GM12875 (cell line): ENCODE measurements around the gene FCGR3A.

Experiments used
- H3K4me3 ChIP-seq: one replicate; pipeline ENCODE4 v1.5.1; 2011; ENCODE audit warnings: low read depth, low read length, control low read depth
- TF ChIP-seq, protein P1 (sequence below): IDR thresholded peaks from 2 replicates; pipeline ENCODE4 v1.5.1; 2011; ENCODE audit warnings: low read depth, mild to moderate bottlenecking, control low read depth, inconsistent platforms, low read length, moderate library complexity, borderline replicate concordance; ENCODE audit not compliant: insufficient read depth

FCGR3A gene

DNA sequence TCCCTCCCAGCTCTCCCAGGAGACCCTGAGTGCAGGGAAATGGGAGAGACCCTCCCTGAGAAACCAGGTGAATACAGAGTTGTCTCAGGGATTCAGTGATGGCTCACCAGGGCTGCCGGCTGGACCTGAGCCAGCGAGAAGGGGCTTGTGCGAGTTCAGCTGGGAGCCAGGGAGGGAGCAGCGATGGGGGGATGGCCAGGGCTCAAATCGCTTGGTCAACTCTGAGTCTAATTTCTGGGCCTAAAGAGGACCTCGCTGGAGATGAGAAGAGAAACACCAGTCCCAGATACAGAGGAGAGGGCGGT, 37.9 kb downstream of the FCGR3A start:
- TF ChIP-seq, protein P1, sequence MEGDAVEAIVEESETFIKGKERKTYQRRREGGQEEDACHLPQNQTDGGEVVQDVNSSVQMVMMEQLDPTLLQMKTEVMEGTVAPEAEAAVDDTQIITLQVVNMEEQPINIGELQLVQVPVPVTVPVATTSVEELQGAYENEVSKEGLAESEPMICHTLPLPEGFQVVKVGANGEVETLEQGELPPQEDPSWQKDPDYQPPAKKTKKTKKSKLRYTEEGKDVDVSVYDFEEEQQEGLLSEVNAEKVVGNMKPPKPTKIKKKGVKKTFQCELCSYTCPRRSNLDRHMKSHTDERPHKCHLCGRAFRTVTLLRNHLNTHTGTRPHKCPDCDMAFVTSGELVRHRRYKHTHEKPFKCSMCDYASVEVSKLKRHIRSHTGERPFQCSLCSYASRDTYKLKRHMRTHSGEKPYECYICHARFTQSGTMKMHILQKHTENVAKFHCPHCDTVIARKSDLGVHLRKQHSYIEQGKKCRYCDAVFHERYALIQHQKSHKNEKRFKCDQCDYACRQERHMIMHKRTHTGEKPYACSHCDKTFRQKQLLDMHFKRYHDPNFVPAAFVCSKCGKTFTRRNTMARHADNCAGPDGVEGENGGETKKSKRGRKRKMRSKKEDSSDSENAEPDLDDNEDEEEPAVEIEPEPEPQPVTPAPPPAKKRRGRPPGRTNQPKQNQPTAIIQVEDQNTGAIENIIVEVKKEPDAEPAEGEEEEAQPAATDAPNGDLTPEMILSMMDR, result no peak
- no peak overlapping the region for H3K4me3 ChIP-seq

DNA sequence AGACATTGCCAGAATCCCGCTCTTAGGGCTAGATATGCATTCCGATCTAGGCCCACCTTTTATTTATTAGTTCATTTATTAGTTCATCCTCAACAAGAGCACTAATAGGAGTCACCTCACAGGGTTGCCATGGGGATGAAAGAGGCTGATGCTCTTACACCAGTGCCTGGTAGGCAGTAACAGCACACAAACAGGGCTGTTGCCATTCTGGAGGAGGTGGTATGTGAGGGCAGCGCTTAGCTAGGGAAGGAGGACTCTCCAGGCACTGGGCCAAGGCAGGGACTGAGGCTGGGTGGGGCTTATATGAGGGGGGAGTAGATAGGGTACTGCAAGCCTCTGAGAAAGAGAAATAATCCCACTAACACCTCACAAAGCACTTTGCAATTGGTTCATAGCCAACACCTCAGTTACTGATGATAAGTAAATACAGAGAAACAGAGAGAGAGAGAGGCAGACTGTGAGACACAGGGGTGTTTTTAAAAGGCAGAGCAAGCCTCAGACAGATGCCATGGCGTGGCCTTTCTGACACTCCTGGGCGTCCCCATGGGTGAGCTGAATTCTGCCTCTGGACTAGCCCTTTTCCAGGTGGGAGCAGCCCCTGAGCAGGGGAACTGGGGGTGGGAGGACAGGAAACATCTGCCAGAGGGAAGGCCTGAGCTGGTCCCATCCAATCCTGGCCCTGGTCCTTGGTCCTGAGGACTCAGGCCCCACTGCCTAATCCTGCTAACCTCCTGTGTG, 38.4 kb downstream of the FCGR3A start:
- H3K4me3 ChIP-seq, result no peak overlapping the region
- TF ChIP-seq, protein P1, result no peak

DNA sequence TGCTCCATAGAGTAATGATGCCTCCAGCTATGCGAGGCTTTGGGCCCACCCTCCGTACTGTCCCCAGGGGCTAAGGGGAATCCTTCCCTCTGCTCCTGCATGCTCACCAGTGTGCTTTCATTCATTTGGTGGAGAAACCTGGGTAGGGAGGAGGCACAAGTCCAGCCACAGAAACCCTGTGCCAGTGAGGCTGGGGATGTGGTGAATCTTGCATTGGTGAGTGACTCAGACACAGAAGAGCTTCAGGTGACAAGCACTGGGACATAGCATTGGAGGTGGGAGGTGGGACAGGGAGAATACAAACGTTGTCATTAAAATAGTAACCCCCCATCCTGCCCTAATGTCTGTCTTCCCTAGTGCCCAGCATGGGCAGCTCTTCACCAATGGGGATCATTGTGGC, 39.1 kb downstream of the FCGR3A start:
- TF ChIP-seq, protein P1, result no peak
- H3K4me3 ChIP-seq, result no peak overlapping the region

DNA sequence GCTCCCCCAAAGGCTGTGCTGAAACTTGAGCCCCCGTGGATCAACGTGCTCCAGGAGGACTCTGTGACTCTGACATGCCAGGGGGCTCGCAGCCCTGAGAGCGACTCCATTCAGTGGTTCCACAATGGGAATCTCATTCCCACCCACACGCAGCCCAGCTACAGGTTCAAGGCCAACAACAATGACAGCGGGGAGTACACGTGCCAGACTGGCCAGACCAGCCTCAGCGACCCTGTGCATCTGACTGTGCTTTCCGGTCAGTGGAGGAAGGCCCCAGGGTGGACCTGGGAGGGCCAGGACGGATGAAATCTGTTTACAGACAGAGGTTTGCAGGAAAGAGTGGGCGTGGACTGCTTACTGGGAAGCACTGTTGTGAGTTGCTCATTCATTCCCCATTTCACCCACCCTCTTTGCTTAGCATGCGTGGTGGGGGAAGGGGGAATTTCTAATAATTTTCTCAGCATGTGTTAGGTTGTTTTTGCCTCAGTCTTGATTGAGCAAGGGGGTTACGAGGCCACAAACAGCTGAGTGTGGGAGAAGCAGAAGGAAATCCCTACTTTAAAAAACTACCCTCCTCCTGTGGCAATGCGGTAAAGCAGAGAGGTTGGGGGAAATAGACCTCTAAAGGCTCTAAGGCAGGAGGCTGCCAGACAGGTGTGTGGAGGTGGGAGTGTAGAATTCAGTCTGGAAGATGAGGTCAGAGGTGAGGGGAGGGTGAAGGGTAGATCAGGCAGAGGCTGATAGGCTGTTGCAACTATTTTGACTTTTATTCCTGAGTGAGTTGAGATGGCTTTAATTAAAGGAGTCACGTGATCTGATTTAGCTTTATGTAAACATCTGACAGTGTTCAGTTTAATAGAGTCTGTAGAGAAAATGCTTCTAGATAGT, 43.0 kb downstream of the FCGR3A start:
- no peak overlapping the region for H3K4me3 ChIP-seq
- TF ChIP-seq, protein P1, result no peak

DNA sequence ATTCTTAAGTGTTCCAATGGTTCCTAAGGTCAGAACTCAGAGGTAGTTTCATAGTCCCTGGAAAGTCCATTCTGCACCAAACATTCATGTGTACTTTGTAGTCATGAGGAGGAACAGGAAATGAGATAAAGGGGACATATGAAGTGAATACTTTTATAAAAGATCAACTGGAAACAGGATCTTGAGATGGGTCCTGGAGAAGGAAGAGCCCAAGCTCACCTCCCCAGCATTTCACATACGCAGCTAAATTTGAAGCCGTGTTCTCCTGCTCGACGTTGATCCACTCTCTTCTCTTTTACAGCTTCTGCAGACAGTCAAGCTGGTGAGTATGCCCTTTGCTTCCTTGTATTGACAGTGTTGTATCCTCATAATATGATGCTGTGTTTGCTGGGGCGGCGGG, 43.9 kb downstream of the FCGR3A start:
- H3K4me3 ChIP-seq, result no peak overlapping the region
- TF ChIP-seq, protein P1, result no peak

DNA sequence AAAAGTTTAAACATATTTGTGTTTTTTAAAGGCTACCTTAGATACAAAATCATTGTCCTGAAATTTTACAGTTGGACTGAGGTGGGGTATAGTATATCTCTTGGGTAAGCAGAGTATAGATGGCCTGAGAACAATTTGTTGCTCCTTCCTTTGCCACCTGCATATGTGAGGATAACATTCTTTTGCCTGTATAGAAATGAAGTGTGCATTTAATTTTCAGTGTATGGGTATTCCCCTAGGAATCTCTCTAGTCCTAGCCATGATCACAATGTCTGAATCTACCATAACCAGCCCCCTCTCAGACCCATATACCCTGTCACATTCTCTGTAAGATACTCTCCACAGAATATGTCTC, 46.2 kb downstream of the FCGR3A start:
- TF ChIP-seq, protein P1, result no peak
- H3K4me3 ChIP-seq, result no peak overlapping the region
